SW 1271 (cell line): Measurements from ENCODE around the gene ANKRD30A.
"Not testable (repeated sequence)": the region's sequence is repeated elsewhere in the genome, so short reads cannot be mapped to it uniquely, and the experiment has no call there.

Experiments
- DNase-seq, 2 experiments: peaks; one replicate each; lab custom pipeline; 2025; lab: John Stamatoyannopoulos, UW

Gene ANKRD30A, protein sequence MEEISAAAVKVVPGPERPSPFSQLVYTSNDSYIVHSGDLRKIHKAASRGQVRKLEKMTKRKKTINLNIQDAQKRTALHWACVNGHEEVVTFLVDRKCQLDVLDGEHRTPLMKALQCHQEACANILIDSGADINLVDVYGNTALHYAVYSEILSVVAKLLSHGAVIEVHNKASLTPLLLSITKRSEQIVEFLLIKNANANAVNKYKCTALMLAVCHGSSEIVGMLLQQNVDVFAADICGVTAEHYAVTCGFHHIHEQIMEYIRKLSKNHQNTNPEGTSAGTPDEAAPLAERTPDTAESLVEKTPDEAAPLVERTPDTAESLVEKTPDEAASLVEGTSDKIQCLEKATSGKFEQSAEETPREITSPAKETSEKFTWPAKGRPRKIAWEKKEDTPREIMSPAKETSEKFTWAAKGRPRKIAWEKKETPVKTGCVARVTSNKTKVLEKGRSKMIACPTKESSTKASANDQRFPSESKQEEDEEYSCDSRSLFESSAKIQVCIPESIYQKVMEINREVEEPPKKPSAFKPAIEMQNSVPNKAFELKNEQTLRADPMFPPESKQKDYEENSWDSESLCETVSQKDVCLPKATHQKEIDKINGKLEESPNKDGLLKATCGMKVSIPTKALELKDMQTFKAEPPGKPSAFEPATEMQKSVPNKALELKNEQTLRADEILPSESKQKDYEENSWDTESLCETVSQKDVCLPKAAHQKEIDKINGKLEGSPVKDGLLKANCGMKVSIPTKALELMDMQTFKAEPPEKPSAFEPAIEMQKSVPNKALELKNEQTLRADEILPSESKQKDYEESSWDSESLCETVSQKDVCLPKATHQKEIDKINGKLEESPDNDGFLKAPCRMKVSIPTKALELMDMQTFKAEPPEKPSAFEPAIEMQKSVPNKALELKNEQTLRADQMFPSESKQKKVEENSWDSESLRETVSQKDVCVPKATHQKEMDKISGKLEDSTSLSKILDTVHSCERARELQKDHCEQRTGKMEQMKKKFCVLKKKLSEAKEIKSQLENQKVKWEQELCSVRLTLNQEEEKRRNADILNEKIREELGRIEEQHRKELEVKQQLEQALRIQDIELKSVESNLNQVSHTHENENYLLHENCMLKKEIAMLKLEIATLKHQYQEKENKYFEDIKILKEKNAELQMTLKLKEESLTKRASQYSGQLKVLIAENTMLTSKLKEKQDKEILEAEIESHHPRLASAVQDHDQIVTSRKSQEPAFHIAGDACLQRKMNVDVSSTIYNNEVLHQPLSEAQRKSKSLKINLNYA (N-terminal part only)

DNA sequence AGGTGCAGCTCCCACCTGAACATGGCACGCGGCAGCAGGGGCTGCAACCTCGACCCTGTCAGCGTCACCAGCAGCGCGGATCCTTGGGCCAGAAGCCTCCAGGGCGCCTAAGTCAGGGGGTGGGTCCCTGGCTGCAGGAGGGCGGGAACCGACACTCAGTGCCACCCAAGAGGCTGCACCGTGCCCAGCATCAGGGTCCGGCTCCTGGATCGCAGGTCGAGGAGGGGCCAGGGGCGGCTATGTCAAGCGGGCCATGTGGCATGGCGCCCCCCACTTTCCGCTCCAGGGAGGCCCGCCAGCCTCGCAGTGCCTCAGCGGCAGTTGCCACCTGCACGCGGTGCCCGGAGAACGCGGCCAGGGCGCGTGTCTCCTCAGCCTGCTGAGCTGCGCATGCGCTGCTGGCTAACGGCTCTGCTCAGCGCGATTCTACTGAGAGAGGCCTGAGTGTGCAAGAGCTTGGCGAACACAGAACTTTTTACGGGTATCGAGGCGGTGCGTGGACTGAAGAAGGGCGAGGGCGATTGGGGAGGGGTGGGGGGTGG is at the start of gene ANKRD30A:
Gene ANKRD30A (plus strand): TSS at position 408 of the 542 bp plus-strand sequence. CDS start 190 bp downstream, outside the sequence.
- no peak for DNase-seq

DNA sequence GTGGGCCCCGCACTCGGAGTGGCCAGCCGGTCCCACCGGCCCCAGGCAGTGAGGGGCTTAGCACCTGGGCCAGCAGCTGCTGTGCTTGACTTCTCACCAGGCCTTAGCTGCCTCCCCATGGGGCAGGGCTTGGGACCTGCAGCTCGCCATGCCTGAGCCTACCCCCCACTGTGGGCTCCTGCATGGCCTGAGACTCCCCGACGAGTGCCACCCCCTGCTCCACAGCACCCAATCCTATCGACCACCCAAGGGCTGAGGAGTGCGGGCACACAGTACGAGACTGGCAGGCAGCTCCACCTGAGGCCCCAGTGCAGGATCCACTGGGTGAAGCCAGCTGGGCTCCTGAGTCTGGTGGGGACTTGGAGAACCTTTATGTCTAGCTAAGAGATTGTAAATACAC is 49.3 kb upstream of the ANKRD30A start:
- not testable (repeated sequence) for DNase-seq

DNA sequence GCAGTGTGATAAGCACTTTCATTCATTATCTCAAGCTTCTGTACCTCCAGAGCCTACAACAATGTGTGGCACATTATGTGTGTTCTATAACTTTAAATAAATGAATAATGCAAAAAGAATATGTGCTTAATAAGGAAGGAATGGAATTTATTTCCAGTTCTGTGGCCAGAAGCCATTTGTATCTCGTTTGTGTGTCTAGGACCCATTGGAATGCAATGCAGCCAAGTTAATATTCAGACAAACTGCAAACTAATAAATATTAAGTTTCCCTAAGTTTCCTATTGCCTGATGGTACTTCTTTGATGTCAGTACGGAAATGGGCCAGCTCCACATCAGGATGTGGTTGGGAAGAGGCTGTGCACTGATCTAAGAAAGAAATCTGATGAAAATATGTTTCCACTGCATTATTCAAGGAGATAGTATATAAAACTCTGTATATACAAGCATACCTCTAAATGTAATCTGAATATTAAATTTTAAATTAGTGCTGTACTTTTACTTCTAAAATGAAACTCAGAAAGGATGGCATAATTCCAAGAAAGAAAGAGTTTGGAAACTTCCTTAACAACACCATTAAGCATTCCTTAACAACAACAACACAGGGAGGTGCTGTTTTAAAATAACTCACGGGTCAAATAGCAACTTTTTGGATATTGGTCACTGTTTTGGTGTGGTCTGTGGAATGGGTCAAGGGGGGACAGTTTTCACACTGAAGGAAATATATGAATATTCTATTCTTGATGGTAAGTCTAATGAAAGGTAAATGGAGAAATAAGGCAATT is 29.4 kb upstream of the ANKRD30A start:
- no peak for DNase-seq

DNA sequence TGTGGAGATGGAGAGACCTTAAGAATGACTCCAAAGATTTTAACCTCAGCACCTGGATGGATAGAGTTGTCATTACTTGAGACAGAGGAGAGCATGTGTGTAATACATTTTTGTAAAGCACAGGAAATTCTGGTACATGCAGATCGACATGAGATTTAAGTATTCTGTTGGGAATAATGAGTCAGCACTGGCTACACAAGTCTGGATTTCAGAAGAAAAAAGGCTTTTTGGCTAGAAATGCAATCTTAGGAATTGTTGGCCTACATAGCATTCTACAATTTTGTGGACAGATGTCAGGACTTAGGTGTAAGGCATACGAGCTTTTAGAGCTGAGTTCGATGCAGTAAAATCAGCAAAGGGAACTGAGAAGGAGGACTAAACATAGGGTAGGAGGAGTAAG is 24.1 kb upstream of the ANKRD30A start:
- no peak for DNase-seq

DNA sequence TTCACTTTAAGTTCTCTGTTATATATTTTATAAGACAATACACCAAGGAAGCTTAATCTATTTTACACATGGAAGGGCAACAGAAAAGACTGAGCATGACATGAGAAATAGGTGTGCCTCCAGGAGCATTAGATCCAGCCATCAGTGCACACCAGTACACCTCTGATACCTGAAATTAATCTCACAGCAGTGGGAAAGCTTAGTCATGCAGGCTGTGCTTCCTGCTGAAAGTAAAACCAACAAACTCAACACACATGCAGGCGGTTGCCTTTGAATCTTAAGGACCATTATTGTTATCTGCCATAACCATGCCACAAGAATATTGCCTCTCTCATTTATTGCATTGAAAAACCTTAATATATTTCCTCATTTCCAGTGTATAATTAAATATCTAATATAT is 16.4 kb upstream of the ANKRD30A start:
- no peak for DNase-seq

DNA sequence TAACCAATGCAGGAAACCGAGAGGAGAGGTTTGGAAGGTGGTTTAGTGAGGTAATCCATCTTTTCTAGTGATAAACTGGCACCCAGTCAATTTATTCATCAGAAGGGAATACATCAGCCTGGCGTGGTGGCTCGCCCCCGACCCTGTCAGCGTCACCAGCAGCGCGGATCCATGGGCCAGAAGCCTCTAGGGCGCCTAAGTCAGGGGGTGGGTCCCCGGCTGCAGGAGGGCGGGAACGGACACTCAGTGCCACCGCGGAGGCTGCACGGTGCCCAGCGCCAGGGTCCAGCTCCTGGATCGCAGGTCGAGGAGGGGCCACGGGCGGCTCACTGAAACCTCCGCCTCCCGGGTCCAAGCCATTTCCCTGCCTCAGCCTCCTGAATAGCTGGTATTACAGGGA is 866 bp upstream of the ANKRD30A start:
- no peak for DNase-seq

DNA sequence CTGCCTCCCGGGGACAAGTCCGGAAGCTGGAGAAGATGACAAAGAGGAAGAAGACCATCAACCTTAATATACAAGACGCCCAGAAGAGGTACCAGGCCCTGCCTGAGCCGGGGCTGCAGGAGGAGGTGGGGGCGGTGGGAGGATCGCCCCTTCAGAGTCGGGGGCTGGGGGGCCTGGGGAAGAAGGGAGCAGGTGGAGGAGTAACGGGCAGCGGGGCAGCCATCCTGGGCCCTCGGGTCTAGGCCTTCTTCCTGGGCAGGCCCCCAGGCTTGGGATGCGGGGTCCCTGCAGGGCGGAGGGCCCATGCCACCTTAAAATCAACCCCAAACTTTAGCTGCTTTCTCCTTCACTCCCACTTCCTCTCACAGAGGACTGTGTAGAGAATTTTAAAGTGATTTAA is 523 bp downstream of the ANKRD30A start:
- DNase-seq = no peak

DNA sequence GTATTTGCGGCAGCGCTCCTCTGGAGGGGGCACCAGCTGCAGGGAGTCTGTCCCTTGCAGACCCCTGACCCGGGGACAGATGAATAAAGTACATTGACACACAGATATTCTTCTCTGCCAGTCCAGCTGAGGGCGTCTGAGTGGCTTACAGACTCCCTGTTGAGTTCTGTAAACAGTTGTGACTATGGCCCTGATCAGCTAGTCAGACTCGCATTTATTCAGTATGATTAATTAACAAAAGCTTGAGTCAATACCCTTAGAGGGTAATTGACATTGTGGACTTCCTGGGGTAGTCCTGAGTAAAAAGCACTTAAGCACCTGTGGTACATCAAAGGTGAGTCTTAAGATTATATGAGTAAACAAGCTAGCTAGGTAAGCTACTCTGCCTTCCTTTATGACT is 21.0 kb downstream of the ANKRD30A start:
- no peak for DNase-seq

DNA sequence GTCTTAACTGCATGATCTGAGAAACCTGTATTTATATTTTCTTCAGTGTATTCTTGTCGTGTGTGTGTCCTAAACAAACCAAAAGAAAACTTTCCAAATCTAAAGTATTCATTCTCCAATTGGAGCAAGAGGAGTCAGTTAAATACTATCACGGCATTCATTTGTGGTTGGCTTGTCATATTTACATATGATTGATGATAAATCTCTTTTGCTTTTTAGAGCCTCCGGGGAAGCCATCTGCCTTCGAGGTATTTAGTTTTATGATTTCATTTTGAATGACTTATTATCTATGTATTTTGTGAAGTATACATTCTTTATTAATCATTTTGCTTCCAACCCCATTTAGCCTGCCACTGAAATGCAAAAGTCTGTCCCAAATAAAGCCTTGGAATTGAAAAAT is 37.0 kb downstream of the ANKRD30A start:
- DNase-seq = not testable (repeated sequence)

DNA sequence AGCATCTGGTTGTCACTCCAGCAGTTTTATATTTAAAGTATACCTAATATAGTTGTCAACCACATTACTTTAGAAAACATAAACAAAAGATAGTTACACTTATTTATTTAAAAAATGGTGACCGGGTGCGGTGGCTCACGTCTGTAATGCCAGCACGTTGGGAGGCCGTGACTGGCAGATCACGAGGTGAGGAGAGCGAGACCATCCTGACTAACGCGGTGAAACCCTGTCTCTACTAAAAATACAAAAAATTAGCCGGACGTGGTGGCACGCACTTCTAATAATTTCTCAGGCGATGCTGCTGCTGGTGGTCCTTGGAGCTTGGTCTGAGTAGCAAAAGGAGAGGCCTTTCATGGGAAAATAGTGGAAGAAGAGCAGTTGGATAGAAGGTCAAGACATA is 46.5 kb downstream of the ANKRD30A start:
- not testable (repeated sequence) for DNase-seq

DNA sequence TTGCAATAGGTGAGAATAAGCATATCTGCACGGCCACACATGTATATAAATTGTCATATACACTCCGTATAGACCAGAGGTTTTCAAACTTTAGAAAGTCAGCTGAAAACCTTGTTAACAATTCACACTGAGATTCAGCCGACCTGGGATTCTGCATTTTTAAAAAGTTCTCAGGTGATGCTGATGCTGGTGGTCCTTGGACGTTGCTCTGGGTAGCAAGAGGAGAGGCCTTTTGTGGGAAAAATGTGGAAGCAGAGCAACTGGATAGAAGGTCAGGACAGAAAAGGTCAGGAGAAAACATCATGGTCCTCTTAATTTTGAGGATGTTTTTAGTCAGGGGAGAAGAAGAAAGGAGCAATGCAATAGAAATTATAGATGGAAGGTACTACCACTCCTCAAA is 52.9 kb downstream of the ANKRD30A start:
- DNase-seq = peak in 1 of 2 experiments; percentile 4

DNA sequence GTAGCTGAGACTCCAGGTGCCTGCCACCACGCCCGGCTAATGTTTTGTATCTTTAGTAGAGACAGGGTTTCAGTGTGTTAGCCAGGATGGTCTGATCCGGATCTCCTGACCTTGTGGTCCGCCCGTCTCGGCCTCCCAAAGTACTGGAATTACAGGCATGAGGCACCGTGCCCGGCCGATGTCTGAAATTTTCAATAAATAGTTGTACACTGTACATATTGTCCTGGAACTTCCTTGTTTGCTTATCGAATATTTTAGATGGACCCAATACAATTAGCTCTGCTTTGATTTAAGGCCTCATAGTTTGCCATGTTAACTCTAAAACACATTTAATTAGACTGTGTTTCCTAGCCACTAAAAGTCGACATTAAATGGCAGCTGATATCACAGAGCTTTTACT is 57.3 kb downstream of the ANKRD30A start:
- not testable (repeated sequence) for DNase-seq

DNA sequence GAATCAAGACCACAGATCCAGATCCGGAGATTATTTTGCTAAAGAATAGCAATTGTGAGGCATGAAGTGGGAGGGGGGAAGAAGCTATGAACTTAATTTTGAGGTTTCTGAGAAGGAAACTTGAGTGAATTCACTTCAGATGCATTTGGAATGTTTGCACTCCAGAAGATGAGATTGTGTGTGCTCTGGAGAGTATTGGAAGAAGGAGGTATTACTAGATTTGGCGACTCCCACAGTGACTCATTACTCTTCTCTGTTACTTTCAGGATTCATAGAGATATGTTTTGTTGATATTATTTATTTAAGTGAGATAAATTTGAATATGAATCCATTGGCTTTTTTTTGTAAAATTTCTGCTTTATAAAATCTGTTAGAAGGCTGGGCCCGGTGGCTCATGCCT is 80.7 kb downstream of the ANKRD30A start:
- DNase-seq = no peak

DNA sequence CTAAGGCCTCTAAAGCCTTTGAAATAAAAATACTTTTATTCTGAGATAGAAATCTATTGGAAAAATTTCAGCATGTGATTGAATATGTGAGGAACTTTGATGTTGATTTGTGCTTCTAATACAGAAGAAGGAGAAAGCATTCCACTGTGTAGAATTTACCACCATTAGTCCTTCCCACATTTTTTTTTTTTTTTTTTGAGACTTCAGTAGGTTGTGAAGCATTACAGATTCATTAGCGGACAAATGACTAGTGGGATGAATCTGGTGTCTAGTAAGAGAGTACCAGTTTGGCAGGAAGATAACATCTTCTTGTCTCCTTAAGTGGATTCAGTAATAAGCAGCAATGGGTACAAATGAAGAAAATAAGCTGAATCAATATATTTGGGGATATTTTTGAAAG is 95.5 kb downstream of the ANKRD30A start:
- no peak for DNase-seq

DNA sequence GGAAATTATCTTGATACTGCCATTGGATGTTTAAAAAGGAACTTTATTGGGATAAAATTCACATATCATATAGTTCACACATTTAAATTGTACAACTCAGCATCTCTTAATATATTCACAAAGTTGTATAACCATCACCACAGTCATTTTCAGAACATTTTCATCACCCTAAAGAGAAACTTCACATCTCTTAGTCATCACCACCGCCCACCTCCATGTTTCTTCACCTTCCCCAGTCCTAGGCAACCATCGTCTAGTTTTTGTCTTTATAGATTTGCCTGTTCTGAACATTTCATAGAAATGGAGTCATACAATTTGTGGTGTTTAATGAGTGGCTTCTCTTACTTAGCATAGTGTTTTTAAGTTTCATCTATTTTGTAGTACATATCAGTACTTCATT is 96.6 kb downstream of the ANKRD30A start:
- no peak for DNase-seq

DNA sequence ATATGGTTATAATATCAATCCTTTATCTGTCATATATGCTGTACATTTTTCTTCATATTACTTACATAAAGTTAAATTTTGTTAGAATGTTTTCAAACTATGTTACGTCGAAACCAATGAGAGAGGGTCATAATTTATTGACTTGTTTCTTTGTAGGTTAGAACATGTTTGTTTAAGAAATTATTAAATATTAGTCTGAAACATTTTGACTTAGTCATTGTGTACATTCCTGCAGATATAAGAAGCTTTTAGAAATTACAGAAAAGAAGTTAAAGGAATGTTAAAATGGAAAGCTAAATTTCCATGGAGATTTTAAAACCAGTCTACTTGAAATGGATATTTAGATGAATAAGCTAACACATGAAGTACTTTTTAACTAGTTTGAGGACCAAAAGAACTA is 99.8 kb downstream of the ANKRD30A start:
- no peak for DNase-seq

DNA sequence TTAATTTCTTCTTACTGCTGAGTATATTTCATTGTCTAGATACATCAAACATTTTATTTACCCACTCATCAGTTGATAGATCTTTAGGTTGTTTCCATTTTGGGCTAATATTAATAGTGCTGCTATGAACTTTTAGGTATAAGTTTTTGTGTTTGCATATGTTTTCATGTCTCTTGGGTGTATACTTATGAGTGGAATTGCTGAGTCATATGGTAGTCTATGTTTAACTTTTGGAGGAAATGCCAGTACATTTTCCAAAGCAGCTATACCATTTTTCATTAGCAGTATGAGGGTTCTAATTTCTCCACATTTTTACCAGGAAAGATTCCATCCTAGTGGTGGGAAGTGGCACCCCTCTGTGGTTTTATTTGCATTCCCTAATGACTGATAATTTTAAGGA is 101.1 kb downstream of the ANKRD30A start:
- no peak for DNase-seq

DNA sequence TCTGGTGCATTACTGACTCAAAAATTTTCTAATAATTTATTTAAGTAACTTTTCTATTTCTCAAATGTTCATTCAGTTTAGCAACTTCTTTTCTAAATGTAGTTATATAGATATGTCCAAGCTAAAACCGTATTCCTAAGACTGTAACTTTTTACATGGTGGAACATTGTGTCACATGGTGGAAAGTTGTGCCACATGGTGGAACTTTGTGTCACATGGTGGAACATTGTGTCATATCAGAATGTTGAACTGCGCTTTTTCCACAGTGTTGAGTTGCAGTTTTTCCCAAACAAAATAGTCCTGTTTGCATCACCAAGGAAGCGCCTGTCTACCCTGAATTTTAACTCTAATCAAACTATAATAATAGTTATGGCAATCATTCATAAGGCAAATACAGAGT is 109.3 kb downstream of the ANKRD30A start:
- DNase-seq = no peak

DNA sequence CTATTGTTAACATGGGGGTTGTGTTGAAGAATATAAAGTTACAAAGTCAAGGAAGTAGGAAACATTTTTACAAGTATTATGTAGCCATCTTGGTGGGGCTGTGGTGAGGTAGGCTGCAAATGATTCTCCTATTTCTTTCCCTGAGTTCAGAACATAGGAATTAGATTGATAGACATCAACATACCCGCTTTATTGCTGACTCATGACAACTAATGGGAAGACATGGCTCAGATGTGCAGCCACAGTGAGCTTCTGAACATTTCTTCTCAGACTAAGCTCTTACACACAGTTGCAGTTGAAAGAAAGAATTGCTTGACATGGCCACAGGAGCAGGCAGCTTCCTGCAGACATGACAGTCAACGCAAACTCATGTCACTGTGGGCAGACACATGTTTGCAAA is 110.7 kb downstream of the ANKRD30A start:
- DNase-seq = no peak

DNA sequence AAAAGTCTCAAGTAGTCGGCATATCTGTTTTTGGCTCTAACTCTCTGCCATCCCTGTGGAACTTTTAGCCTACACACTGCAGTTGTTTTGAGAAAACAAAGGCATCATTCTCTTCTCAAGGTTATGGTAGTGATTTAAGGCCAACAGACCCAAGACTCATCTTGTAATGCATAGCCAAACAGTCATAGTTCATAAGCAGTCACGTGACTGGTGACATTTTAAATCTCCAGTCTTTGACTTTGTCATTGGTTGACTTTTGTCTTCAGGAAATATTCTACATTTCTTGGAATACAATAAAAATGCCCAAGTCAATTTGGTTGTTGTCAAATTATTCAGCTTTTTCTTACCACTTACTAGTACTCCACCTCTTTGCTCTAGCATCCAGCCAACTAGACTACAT is 114.8 kb downstream of the ANKRD30A start:
- DNase-seq = no peak

DNA sequence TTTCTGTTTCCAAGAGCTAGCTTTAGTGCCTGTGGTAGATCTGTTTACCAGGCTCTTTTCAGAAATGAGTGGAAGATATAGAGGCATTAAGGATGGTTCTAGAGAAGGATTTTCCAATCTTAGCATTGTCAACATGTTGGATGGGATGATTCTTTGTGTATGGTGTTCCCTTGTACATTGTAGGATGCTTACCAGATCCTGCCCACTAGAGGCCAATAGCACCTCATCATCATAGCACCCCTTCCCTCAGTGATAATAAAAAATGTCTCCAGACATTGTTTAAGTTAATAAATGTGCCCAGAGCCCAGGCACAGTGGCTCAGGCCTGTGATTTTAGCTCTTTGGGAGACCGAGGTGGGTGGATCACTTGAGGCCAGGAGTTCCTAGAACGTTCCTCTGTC is 121.2 kb downstream of the ANKRD30A start:
- DNase-seq = no peak
